HG03558 (cell line): ENCODE results near the gene ZBTB25.
A peak's percentile ranks its signal among the peaks of the same experiment; 100 is the strongest.

Experiments
- ATAC-seq: cut with Tn5 transposase; IDR thresholded peaks from one replicate; pipeline ENCODE4 v1.9.1; 2021; ENCODE audit warnings: moderate number of reproducible peaks; ENCODE audit not compliant: unreplicated experiment; ENCODE audit errors: extremely low read depth

ZBTB25 gene

DNA sequence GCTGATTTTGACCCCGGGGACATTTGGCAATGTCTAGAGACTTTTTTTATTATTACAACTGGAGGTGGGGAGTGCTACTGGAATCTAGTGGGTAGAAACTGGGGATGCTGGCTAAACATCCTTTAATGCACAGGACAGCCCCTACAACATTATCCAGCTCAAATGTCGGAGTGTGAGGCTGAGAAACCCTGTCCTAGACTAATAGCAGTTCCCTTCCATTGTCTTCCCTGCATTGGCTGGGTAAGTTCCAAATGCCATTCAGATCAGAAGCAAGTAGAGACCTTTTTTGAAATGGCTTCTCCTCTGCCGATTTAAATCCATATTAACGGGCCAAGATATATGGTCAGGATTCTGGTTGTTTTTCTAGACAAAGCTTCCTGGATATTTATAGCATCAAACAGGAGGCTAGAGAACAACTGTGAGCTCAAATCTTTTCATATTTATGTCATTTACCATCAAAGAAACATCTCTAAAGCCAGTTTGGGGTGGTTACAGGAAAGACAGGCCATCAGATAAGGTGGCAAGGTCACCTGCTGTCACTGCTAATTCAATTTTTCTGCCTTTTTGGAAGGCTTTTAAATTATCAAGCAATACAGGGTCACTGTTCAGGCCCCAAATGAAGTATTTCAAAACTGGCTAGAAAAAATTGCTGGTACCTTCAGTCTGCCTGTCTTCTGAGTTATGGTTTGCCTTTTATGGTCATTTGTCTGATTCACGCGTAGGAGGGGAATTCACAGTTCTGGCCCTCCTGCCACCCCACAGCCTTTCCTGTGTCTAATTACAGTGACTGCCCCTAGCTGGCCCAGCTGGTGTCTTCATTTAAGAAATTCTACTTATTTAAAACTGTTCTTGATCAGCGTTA lies 58.4 kb downstream of the ZBTB25 start:
- ATAC-seq: peak; percentile 86

- no peak for ATAC-seq
These were observed 59.5 kb downstream of the ZBTB25 start for GRCh38 chr14:64444140-64444539.

GRCh38 chr14:64442300-64442988 lies 61.2 kb downstream of the ZBTB25 start:
- ATAC-seq: no peak

DNA sequence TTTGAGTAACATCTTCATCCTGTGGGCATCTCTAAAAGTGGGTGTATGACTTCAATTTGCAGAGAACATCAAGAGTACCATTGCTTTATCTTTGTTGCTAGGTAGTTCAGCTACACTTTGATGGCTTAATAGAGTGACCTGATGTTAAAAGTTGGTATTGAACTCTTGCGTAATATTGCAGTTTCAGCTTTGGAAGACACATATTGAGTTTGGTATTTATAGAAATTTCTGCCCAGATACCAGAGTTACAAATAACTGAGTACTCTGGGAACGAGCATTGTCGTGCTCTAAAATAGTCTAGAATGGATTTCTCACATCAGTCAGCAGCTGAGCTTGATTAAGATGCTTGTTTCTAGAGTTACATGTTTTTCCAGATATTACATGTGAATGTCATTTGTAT lies 63.1 kb downstream of the ZBTB25 start:
- ATAC-seq: no peak

DNA sequence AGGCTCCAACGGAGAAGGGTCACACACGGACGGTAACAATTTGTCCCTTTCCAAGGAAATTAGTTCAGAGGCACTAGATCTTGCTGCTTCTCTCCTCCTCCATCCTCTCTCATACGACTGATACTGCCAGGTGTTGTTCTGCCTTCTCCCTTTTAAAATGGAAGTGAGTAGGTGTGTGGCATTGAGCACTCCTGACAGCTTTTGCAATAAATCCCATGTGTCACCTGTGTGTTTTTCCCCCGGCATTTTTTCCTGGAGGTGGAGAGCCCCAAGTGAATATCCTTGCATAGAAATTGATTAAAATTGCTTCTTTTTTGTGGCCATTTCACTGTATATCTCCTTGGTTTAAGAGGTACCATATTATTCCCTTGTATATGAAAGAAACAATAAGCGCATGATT lies 64.5 kb downstream of the ZBTB25 start:
- ATAC-seq: no peak

GRCh38 chr14:64438181-64438841 lies 65.3 kb downstream of the ZBTB25 start:
- no peak for ATAC-seq

DNA sequence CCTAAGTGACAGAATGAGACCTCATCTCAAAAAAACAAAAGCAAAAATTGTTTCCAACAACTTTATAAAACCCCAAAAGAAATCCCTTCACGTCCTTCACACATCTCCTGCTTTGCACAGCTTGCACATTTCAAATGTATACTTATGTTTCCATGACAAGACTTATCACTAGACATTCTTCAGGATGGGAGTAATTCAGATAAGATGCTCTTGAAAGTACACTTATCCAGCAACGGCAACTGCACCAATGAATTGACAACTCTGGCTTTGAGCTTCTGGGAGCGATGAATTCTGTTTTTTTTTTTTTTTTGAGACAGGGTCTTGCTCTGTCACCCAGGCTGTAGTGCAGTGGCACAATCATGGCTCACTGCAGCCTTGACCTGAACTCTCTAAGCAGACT lies 69.1 kb downstream of the ZBTB25 start:
- no peak for ATAC-seq

DNA sequence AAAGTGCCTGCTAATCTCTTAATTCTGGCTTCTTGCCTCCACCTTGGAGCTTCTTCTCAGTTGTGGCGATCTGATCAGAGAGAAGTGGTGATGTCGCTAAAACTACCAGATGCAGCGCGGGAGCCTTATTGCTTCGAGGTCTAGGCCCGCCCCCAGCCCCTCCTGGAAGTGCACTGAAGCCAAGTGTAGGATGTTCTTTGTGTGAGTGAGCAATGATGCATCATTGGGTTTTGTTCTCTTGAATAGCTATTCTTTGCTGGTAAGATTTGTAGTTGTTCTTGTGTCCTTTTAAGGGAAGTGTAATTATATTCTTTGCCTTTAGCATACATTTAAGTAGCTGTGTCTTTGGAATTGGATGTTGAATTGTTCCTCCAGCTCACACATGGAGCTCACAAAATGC lies 79.7 kb downstream of the ZBTB25 start:
- ATAC-seq: no peak

- no peak for ATAC-seq
These were observed 80.9 kb downstream of the ZBTB25 start for GRCh38 chr14:64422756-64423155.

DNA sequence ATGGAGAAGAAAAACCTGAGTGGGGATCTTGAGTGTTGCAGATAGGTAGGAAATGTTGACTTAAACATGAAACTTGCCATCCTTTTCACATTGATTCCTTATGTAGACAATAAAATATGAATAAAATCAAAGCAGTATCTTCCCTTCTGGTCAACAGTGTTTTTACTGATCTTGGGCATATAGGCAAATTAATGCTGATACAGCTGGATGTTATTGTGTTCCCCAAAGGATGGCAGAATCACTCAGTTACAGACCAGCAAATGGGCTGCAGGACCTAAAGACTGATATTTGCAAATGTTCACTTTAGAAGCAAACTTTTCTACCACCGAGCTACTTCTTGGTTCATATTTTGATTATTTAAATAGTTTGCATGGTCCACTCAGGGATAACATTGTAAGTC lies 81.6 kb downstream of the ZBTB25 start:
- no peak for ATAC-seq

- no peak for ATAC-seq
These were observed 82.5 kb downstream of the ZBTB25 start for GRCh38 chr14:64421166-64421565.

DNA sequence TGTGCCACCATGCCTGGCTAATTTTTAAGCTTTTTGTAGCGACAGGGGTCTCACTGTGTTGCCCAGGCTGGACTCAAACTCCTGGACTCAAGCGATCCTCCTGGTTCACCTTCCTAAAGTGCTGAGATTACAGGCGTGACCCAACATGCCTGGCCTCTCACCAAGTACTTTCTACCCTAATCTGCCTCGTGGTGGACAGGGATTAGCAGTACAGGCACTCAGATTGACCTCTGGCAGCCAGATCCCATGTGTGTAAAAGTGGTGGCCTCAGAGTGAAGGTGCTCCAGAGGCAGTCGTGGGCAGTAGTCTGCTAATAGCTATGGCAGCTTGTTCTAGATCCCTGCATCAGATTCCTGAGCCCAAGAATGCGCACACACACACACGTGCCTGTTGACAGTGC lies 84.6 kb downstream of the ZBTB25 start:
- ATAC-seq: no peak

DNA sequence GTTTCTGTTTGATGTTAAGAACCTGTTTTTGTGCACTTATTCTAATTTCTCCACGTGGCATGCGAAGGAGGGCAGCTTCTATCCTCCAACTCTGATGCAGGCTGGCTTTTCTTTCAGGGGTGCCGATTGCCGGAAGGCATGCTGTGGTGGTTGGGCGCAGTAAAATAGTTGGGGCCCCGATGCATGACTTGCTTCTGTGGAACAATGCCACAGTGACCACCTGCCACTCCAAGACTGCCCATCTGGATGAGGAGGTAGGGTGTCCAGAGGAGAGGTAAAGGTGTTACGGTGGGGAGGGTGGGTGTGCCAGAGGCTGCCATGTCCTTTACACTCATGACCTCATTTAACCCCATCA lies 85.9 kb downstream of the ZBTB25 start:
- no peak for ATAC-seq

- ATAC-seq: no peak
These were observed 86.4 kb downstream of the ZBTB25 start for GRCh38 chr14:64417055-64417770.

DNA sequence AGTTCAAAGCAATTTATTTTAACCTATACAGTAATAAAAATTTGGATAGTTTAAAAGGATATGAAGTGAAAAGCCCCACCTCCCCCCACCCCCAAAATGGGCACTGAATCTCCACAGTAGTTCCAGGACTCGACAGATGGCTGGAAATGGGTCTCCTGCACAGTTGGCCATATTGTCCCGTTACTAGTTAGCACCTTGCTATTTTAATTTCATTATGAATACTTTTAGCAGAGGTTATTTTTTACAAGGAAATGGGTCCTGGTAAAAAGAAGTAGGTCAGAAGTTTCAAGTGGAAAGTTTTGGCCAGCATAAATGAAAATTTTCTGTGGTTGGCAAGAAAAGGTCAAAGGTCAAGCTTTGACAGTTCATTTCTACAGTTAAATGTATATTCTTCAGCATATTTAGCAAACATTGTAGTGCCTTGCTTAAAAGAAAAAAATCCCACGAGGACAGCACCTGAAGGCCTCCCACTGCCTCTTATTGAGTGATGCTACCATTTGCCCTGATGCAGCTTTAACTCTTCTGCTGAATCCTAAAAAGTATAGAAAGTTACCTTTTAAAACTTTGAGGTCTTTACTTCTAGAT lies 87.2 kb downstream of the ZBTB25 start:
- no peak for ATAC-seq

GRCh38 chr14:64412237-64412636 lies 91.4 kb downstream of the ZBTB25 start:
- no peak for ATAC-seq

DNA sequence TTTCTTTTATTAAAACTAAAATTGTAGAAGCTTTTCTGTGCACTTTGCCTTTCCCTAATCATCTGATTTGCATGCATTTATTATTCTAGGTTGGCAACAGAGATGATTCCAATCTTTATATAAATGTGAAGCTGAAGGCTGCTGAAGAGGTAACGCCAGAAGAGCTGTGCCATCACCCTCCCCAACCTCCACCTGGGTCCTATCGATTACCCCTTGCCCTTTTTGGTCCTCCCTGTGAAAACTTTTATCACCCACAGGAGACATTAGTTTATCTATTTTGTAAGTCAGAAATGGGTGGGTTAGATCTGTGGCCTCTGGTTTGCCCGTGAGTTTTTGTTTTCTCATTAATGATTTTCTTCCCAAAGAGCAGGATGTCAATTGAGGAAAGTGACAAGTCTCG lies 92.6 kb downstream of the ZBTB25 start:
- no peak for ATAC-seq

DNA sequence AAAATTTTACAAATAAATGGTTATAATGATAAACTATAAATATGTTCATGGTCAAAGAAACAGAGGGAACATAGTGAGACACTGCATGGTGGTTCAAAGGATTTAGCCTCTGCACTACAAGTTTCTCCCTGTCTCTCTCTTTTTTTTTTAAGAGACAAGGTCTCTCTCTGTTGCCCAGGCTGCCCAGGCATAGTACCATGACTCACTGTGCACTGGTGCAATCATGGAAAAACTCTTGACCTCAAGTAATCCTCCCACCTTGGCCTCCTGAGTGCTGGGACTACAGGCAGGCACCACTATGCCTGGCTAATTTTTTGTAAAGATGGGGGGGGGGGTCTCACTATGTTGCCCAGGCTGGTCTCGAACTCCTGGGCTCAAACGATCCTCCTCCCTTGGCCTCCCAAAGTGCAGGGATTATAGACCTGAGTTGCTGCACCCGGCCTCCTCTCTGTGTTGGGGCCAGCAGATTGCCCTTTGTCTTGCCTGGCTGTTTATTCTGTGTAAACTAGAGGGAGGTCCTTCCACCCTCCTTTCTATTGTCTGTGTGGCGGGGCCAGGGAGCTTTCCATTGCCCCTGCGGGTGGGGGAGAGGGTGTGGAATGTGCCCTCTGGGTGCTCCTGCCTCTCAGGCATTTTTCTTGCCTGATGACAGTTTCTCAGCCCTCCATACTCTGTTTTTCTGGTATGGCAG lies 93.4 kb downstream of the ZBTB25 start:
- no peak for ATAC-seq

DNA sequence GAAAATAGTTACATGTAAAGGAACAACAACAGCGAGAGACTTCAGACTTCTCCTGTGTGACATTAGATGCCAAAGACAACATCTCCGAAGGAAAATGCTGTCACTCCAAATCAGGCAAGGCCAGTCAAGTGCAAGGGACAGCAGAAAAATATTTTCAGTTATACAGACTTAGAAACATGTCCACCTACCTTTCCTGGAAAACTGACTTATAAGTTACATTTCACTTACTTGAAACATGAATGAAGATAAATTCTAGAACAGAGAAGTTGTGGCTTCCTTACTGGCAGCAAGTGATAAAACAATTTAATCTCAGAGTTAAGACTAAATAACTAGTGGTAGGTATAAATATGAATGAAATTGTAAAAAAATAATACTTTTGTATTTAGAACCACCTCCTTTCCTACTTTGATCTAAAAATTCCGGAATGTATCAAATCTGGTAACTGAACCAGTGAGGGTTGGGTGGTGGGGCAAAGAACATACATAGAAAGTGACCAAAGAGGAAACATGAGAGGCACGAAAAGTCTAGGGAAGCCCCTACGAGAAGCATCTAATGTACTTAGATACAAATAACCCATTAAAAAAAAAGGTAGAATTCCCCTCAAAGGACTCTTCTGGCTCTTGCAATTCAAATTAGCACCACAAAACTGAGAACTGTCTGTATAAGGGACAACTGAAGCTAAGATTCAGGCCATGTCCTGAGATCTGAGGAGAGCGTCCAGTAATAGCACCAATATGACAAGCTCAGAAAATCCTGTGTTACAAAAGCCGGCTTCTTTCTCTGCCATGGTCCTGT lies 94.3 kb downstream of the ZBTB25 start:
- ATAC-seq: peak; percentile 33
